SK-N-SH (cell line): ENCODE data around the gene LCA5L. TPM values are rescaled to one million over a fixed set of nuclear protein-coding genes. Genes with fewer than 3 reads are reported as not detected.

ENCODE experiments used
- CTCF ChIA-PET: fragments of 300-600, 350-600 bp; formaldehyde crosslinking; extraction: SDS; loops from one replicate; lab custom pipeline; 2021; lab: Yijun Ruan, JAX
- POLR2A ChIA-PET: fragments of 350-600 bp; sonication (Branson Sonifier 250); formaldehyde crosslinking; extraction: SDS; loops from one replicate; lab custom pipeline; 2020; ENCODE audit warnings: antibody characterized with exemption, inconsistent platforms; lab: Yijun Ruan, JAX
- DNase-seq: peaks from one replicate; pipeline ENCODE4 v3.0.0; 2012
- H2AFZ ChIP-seq: fragments of 200-600 bp; sonication (generic); 2 replicates; pipeline ENCODE4 v1.8.1; 2016; ENCODE audit warnings: antibody characterized with exemption, mild to moderate bottlenecking, low read depth
- H3F3A ChIP-seq: fragments of 200-600 bp; sonication (generic); replicated peaks from 2 replicates; pipeline ENCODE3; 2016; ENCODE audit warnings: antibody characterized with exemption, mild to moderate bottlenecking; ENCODE audit not compliant: insufficient read depth
- H3K27ac ChIP-seq, 2 experiments: fragments of 200-500 bp in 1 of 2; fragments of 200-600 bp in 1 of 2; sonication (Bioruptor generic) in 1 of 2; sonication (generic), shearing (Covaris generic) in 1 of 2; 2 replicates each; pipeline versions ENCODE4 v1.5.1 to v1.6.1; 2014 to 2016; ENCODE audit warnings: low read depth in 2 of 2, inconsistent platforms in 1 of 2, low read length in 1 of 2, mild to moderate bottlenecking in 1 of 2, mixed read lengths in 1 of 2
- H3K27me3 ChIP-seq: fragments of 200-600 bp; sonication (generic), shearing (Covaris generic); 2 replicates; pipeline ENCODE4 v1.6.1; 2016; ENCODE audit warnings: mixed run types; ENCODE audit not compliant: insufficient read depth
- H3K36me3 ChIP-seq, 2 experiments: fragments of 200-500 bp in 1 of 2; fragments of 200-600 bp in 1 of 2; sonication (Bioruptor generic) in 1 of 2; sonication (generic) in 1 of 2; replicated peaks in 1 of 2; 2 replicates each; pipeline versions ENCODE3 to v1.5.1; 2014 to 2016; ENCODE audit warnings: low read length in 1 of 2, mild to moderate bottlenecking in 1 of 2; ENCODE audit not compliant: insufficient read depth in 2 of 2, control insufficient read depth in 1 of 2
- H3K4me1 ChIP-seq, 2 experiments: fragments of 200-500 bp in 1 of 2; fragments of 200-600 bp in 1 of 2; sonication (Bioruptor generic) in 1 of 2; sonication (generic), shearing (Covaris generic) in 1 of 2; 2 replicates each; pipeline versions ENCODE4 v1.5.1 to v1.6.1; 2014 to 2016; ENCODE audit warnings: low read depth in 1 of 2, low read length in 1 of 2, mixed run types in 1 of 2; ENCODE audit not compliant: insufficient read depth in 2 of 2, control insufficient read depth in 1 of 2
- H3K4me2 ChIP-seq: fragments of 200-600 bp; sonication (generic), shearing (Covaris generic); 2 replicates; pipeline ENCODE4 v1.6.1; 2017; ENCODE audit warnings: mixed run types
- H3K4me3 ChIP-seq, 2 experiments: fragments of 200-500 bp in 1 of 2; fragments of 200-600 bp in 1 of 2; sonication (Bioruptor generic) in 1 of 2; sonication (generic), shearing (Covaris generic) in 1 of 2; 2 replicates each; pipeline versions ENCODE4 v1.5.1 to v1.8.1; 2014 to 2016; ENCODE audit warnings: low read depth in 2 of 2, inconsistent platforms in 1 of 2, low read length in 1 of 2, mild to moderate bottlenecking in 1 of 2, mixed read lengths in 1 of 2, moderate library complexity in 1 of 2
- H3K79me2 ChIP-seq: fragments of 200-600 bp; sonication (generic); 2 replicates; pipeline ENCODE4 v1.8.1; 2017; ENCODE audit warnings: mild to moderate bottlenecking; ENCODE audit not compliant: insufficient read depth
- H3K9ac ChIP-seq: fragments of 200-600 bp; sonication (generic); 2 replicates; pipeline ENCODE4 v1.6.1; 2017; ENCODE audit warnings: mixed run types
- H3K9me2 ChIP-seq: fragments of 200-600 bp; sonication (generic); 2 replicates; pipeline ENCODE4 v1.6.1; 2017; ENCODE audit warnings: mixed run types
- H3K9me3 ChIP-seq: fragments of 200-600 bp; sonication (generic); 2 replicates; pipeline ENCODE4 v1.6.1; 2017; ENCODE audit warnings: mixed run types, mild to moderate bottlenecking, moderate library complexity
- H4K20me1 ChIP-seq: fragments of 200-600 bp; sonication (generic); 2 replicates; pipeline ENCODE4 v1.6.1; 2017; ENCODE audit warnings: mild to moderate bottlenecking, mixed run types; ENCODE audit not compliant: insufficient read depth
- ELF1 ChIP-seq: IDR thresholded peaks from 2 replicates; pipeline ENCODE4 v1.4.0; 2012
- FOSL2 ChIP-seq: IDR thresholded peaks from 2 replicates; pipeline ENCODE4 v1.4.0; 2012; ENCODE audit warnings: low read depth, mild to moderate bottlenecking, moderate library complexity, borderline replicate concordance
- FOXJ3 ChIP-seq: sonication (generic); formaldehyde crosslinking; IDR thresholded peaks from 2 replicates; pipeline ENCODE4 v1.5.1; 2020; ENCODE audit warnings: mild to moderate bottlenecking, missing genetic modification reagents
- GABPA ChIP-seq: IDR thresholded peaks from 2 replicates; pipeline ENCODE4 v1.4.0; 2012; ENCODE audit warnings: low read depth, mild to moderate bottlenecking
- MXI1 ChIP-seq: IDR thresholded peaks from 2 replicates; pipeline ENCODE4 v1.6.1; 2012; ENCODE audit warnings: mild to moderate bottlenecking, low read depth, low read length, improper control_type of control experiment
- RAD21 ChIP-seq: IDR thresholded peaks from 2 replicates; pipeline ENCODE4 v1.6.1; 2012; ENCODE audit warnings: mild to moderate bottlenecking, low read length
- REST ChIP-seq: IDR thresholded peaks from 2 replicates; pipeline ENCODE4 v1.6.1; 2012; ENCODE audit warnings: mild to moderate bottlenecking, low read depth, low read length, moderate library complexity
- SMC3 ChIP-seq: IDR thresholded peaks from 2 replicates; pipeline ENCODE4 v1.6.1; 2012; ENCODE audit warnings: low read depth, low read length, improper control_type of control experiment
- TAF1 ChIP-seq: IDR thresholded peaks from 2 replicates; pipeline ENCODE4 v1.6.1; 2012; ENCODE audit warnings: low read depth, mild to moderate bottlenecking, low read length, moderate library complexity, borderline replicate concordance
- USF2 ChIP-seq: fragments of 150-350 bp; IDR thresholded peaks from 2 replicates; pipeline ENCODE4 v1.6.1; 2017; ENCODE audit warnings: antibody characterized with exemption, low read length, low read depth, borderline replicate concordance
- WGBS: methylation state at CpG from one replicate; pipeline ENCODE4 v1.1.6; 2017; ENCODE audit warnings: low lambda C conversion rate; 5-methylcytosine and 5-hydroxymethylcytosine counted together
- polyA plus RNA-seq, 3 experiments: library from polyadenylated mRNA; depleted of rRNA; stranded (reverse); fragments of >200 nt; gene quantifications; 2 replicates each; pipeline ENCODE4 v1.2.3, GENCODE V29; 2012
- TF ChIP-seq, protein P1 (sequence below): fragments of 150-350 bp; IDR thresholded peaks from 2 replicates; pipeline ENCODE4 v1.6.1; 2016; ENCODE audit warnings: mild to moderate bottlenecking, low read depth, low read length
- TF ChIP-seq, protein P2 (sequence below): IDR thresholded peaks from 2 replicates; pipeline ENCODE4 v1.4.0; 2012; ENCODE audit warnings: low read depth, borderline replicate concordance
- TF ChIP-seq, protein P3 (sequence below): IDR thresholded peaks from 2 replicates; pipeline ENCODE4 v1.4.0; 2012; ENCODE audit warnings: low read depth
- TF ChIP-seq, protein P4 (sequence below): fragments of 200-600 bp; sonication (generic); IDR thresholded peaks from 2 replicates; pipeline ENCODE4 v1.6.1; 2017; ENCODE audit warnings: antibody characterized with exemption, mild to moderate bottlenecking, moderate library complexity

The LCA5L gene
- polyA plus RNA-seq, 1 of the 3 experiments (the other 2 are of a cell fraction), result 0.74 TPM

- TF ChIP-seq, protein P1, sequence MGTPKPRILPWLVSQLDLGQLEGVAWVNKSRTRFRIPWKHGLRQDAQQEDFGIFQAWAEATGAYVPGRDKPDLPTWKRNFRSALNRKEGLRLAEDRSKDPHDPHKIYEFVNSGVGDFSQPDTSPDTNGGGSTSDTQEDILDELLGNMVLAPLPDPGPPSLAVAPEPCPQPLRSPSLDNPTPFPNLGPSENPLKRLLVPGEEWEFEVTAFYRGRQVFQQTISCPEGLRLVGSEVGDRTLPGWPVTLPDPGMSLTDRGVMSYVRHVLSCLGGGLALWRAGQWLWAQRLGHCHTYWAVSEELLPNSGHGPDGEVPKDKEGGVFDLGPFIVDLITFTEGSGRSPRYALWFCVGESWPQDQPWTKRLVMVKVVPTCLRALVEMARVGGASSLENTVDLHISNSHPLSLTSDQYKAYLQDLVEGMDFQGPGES, result no peak
- TF ChIP-seq TAF1 (no peak), USF2 (no peak), GABPA (no peak), FOXJ3 (CRISPR knock-in tag) (no peak)
Measured at GRCh38 chr21:39461419-39461818, 15.8 kb upstream of the LCA5L start (continued).

GRCh38 chr21:39456665-39457064, 11.1 kb upstream of the LCA5L start:
- no peak overlapping the region for H3K27ac ChIP-seq
- WGBS, result 85% methylated on average over 3 of the region's 3 CpGs
- POLR2A ChIA-PET, result no interaction called here
- H3F3A ChIP-seq, result no peaks in the 10 kb centered on the region
- H3K9me3 ChIP-seq, result no peaks in the 10 kb centered on the region
- no peak overlapping the region for H3K9ac ChIP-seq
- H4K20me1 ChIP-seq, result no peaks in the 10 kb centered on the region
- H3K79me2 ChIP-seq, result no peaks in the 10 kb centered on the region
- no peak overlapping the region for H2AFZ ChIP-seq
- no peak overlapping the region for H3K4me3 ChIP-seq
- no peak for TF ChIP-seq REST
- no peaks in the 10 kb centered on the region for H3K27me3 ChIP-seq
- H3K4me2 ChIP-seq, result no peak overlapping the region
- CTCF ChIA-PET, result no interaction called here
- no peak for DNase-seq
- H3K9me2 ChIP-seq, result no peaks in the 10 kb centered on the region
- no peaks in the 10 kb centered on the region for H3K36me3 ChIP-seq
- H3K4me1 ChIP-seq, result no peaks in the 10 kb centered on the region; a peak in 1 of 4 replicates

DNA sequence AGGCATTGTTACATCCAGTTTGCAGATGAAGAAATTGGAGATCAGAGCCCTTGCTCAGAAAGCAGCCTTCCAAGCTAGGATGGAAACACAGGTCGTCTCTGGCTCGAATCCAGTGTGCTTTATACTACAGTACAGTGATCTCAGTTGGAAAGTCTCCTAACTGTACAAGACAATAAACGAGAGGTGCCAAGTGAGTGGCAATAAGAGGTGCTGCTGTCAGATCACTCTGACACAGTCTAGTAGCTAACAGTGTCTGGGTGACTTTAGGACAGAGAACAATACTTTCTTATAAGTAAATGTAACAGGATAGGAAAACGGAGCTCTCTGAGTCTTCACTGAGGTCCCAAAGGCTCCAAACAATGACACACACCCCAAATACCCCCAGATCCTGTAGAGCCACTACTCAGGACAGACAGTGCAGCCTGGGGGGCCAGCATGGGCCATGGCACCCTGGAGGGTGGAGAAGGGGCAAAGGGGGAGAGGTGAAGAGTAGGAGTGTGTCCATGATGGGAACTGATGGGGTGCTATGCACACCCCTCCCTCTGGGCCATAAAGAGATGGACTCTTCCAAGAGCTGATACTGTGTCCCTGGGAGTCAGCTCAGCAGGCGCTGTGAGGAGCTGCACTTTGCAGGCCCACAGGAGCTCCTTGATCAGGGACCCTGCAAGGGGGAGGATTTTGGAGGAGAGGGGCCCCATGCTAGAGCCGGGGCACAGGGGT, 9.5 kb upstream of the LCA5L start:
- Histone ChIP-seq H3K79me2 (no peaks in the 10 kb centered on the region), H2AFZ (no peak overlapping the region), H3K4me1 (no peaks in the 10 kb centered on the region; a peak in 1 of 4 replicates), H3K4me3 (no peak overlapping the region), H3K27ac (no peak overlapping the region), H3K4me2 (no peak overlapping the region), H3K36me3 (no peaks in the 10 kb centered on the region), H3K9me2 (no peaks in the 10 kb centered on the region), H3F3A (no peaks in the 10 kb centered on the region), H3K9ac (no peak overlapping the region), H3K9me3 (no peaks in the 10 kb centered on the region), H3K27me3 (no peaks in the 10 kb centered on the region), H4K20me1 (no peaks in the 10 kb centered on the region)
- ChIA-PET POLR2A (no interaction called here), CTCF (interaction anchor here (1.1 to 2.8 kb wide), 4 partner anchors 10 to 36 kb away, joined by 3 to 13 read pairs (median 4); no protein-coding TSS in a partner anchor)
- WGBS, result 49% methylated on average over 5 of the region's 6 CpGs
- no peak for DNase-seq
- TF ChIP-seq GABPA (no peak), ELF1 (no peak), SMC3 (no peak), RAD21 (no peak), USF2 (no peak), FOSL2 (no peak), MXI1 (no peak)
- TF ChIP-seq, protein P2, sequence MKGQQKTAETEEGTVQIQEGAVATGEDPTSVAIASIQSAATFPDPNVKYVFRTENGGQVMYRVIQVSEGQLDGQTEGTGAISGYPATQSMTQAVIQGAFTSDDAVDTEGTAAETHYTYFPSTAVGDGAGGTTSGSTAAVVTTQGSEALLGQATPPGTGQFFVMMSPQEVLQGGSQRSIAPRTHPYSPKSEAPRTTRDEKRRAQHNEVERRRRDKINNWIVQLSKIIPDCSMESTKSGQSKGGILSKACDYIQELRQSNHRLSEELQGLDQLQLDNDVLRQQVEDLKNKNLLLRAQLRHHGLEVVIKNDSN, result no peak
- TF ChIP-seq, protein P3, sequence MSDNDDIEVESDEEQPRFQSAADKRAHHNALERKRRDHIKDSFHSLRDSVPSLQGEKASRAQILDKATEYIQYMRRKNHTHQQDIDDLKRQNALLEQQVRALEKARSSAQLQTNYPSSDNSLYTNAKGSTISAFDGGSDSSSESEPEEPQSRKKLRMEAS, result no peak
- TF ChIP-seq, protein P4, sequence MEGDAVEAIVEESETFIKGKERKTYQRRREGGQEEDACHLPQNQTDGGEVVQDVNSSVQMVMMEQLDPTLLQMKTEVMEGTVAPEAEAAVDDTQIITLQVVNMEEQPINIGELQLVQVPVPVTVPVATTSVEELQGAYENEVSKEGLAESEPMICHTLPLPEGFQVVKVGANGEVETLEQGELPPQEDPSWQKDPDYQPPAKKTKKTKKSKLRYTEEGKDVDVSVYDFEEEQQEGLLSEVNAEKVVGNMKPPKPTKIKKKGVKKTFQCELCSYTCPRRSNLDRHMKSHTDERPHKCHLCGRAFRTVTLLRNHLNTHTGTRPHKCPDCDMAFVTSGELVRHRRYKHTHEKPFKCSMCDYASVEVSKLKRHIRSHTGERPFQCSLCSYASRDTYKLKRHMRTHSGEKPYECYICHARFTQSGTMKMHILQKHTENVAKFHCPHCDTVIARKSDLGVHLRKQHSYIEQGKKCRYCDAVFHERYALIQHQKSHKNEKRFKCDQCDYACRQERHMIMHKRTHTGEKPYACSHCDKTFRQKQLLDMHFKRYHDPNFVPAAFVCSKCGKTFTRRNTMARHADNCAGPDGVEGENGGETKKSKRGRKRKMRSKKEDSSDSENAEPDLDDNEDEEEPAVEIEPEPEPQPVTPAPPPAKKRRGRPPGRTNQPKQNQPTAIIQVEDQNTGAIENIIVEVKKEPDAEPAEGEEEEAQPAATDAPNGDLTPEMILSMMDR, result no peak
